Choroid plexus epithelial cell (primary cell): ENCODE measurements around the gene HTRA1.

Source experiments
- DNase-seq: peaks from one replicate; pipeline ENCODE4 v3.0.0-alpha.2; 2010; ENCODE audit warnings: low read depth
- H3K4me3 ChIP-seq: 2 replicates; pipeline ENCODE4 v1.5.1; 2011; ENCODE audit warnings: low read depth, mild to moderate bottlenecking, control low read depth, low read length, moderate library complexity
- CTCF ChIP-seq: conservative IDR thresholded peaks from 2 replicates; pipeline ENCODE4 v1.5.1; 2011; ENCODE audit warnings: low read depth, mild to moderate bottlenecking, control low read depth, inconsistent platforms, low read length, moderate library complexity

The HTRA1 gene

GRCh38 chr10:122553341-122553740, 92.0 kb downstream of the HTRA1 start:
- DNase-seq = peak; percentile 17
- no peak for TF ChIP-seq CTCF
- H3K4me3 ChIP-seq = no peak overlapping the region

- no peak for DNase-seq
- no peak for TF ChIP-seq CTCF
- H3K4me3 ChIP-seq = no peak overlapping the region
These were observed 93.0 kb downstream of the HTRA1 start for GRCh38 chr10:122554131-122555036.

GRCh38 chr10:122555442-122555841, 94.1 kb downstream of the HTRA1 start:
- DNase-seq = no peak
- no peak overlapping the region for H3K4me3 ChIP-seq
- no peak for TF ChIP-seq CTCF

GRCh38 chr10:122557516-122557915, 96.2 kb downstream of the HTRA1 start:
- H3K4me3 ChIP-seq = no peak overlapping the region
- peak; percentile 17 for DNase-seq
- TF ChIP-seq CTCF = no peak

GRCh38 chr10:122558452-122558851, 97.1 kb downstream of the HTRA1 start:
- no peak for DNase-seq

GRCh38 chr10:122559228-122559627, 97.9 kb downstream of the HTRA1 start:
- no peak overlapping the region for H3K4me3 ChIP-seq
- DNase-seq = no peak
- TF ChIP-seq CTCF = no peak

More at GRCh38 chr10:122558452-122558851, 97.1 kb downstream of the HTRA1 start:
- H3K4me3 ChIP-seq = no peak overlapping the region
- no peak for TF ChIP-seq CTCF
